Limb (tissue), 2 donors: ENCODE results near the gene SMNDC1.

Experiments
- DNase-seq, 2 donors: peaks; one replicate each; pipeline ENCODE4 v3.0.0-alpha.2; 2016; ENCODE audit errors: extremely low spot score in 2 of 2

SMNDC1 gene

GRCh38 chr10:110327262-110327914 lies 22.7 kb upstream of the SMNDC1 start:
- DNase-seq, result no peak

- no peak for DNase-seq
Observed at GRCh38 chr10:110326351-110327032, 21.8 kb upstream of the SMNDC1 start.

DNA sequence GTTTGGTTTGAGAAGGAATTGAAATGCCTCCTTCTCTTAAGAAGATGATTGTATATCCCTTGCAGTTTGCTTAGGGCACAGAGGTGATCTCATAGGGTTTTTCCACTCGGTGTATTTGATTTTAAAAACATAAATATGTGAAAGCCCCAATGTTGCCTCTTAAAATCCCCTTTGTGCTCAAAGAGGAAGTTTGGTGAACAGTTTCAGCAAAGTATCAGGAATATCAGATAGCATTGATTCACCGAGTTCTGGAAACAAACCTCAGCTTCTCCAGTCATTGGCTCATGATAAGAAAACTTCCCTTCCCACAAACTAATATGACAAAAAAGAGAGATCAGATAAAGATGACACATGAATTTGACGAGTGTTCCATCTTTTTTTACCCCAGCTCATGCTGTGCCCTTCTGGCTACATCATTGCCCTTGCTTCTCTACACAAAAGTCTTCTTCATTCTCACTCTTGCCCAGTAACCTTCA lies 20.1 kb upstream of the SMNDC1 start:
- no peak for DNase-seq

GRCh38 chr10:110324201-110324804 lies 19.6 kb upstream of the SMNDC1 start:
- no peak for DNase-seq

DNA sequence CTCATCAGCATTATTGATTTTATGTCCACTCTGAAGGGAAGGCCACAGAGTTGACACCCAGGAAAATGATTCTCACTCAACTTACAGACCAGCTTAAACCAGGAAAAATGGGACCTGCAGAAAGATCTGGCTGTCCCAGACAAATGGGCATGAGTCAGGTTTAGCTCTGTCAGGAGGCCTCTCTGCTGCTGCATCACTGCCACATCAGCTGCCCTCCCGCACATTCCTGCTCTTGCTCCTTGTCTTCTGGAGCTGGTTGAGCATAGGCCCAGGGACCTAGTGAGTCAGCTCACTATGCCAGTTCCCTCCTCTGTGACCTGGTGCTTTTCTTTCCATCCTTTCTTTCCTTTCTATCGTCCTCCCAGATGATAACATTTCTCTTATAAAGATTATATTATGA lies 18.8 kb upstream of the SMNDC1 start:
- DNase-seq, result no peak

DNA sequence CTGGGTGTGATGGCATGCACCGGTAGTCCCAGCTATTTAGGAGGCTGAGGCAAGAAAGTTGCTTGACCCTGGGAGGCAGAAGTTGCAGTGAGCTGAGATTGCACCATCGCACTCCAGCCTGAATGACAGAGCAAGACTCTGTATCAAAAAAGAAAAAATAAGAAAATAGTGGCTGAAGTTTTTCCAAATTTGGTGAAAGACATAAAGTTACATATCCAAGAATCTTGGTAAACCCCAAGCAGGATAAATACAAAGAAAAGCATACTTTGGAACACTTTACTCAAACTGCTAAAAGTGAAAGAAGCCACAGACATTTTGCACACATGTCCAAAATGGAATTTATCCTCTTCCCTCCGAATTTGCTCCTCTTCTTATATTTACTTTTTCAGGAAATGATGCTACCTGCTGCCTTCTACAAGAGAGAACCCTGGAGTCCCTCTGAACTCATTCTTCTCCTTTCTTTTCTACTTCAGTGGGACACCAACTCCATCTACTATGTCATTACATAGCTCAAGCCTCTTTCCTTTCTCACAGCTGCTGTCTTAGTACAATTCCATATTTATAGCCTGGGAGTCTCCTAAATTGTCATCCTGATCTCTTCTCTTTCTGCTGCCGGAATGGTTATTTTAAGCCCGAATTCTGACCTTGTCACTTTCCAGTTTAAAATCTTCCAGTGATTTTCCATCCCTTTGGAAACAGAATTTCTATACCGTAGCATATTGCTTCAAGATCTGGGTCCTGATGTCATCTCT lies 17.3 kb upstream of the SMNDC1 start:
- DNase-seq, result no peak

DNA sequence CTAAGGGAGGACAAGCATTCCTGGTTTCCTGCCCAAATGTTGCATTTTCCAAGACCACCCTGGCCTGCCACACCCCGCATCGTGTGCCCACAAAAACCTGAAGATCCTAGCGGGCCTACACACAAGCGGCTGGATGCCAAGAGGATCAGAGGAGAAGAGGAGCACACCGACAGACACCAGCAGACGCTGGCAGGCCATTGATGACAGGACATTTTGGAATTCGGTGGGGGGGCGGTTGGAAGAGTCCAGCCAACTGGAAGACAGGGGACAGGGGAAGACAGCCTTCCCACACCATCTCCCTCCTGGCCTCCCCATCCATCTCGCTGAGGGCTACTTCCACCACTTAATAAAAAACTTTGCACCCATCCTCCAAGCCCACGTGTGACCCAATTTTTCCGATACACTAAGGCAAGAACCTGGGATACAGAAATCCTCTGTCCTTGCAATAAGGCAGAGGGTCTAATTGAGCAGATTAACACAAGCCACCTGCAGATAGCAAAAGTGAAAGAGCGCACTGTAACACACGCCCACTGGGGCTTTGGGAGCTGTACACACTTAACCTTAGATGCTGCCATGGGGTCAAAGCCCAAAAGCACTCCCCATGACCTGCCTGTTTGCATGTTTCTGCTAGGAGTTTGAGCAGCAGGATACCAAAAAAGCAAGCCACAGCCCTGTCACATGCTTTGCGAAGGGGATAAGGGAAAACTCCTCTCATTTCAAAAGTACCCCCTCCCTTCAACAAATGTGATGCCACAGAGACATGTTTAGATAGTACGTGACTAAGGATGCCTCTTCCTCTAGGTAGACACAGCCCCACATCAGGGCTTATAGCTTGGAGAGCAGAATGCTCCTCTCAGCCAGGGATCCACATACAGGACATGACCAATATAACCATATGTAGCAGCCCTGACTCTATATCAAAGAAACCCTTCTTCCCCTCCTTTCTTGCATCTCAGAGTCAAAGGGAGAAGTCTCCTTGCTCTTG lies 13.4 kb upstream of the SMNDC1 start:
- no peak for DNase-seq

DNA sequence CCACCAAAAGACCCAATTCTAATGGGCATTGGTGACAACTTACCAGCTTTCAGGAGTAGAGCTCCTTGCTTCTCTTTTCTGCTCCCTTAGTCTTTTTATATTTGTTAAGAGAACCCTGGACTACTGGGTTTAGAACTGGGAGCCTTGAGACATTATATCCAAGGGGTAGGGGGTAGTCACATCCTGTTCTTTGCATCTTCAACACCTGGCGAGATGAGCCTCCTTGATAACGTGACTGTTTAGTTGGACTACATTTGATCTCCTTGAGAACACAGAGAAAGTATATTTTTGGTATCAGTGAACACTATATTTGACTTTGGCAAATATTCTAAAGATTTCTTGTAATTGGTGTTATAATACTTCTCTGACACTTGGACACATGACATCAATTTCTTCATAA lies 9.0 kb upstream of the SMNDC1 start:
- no peak for DNase-seq

- DNase-seq, result no peak
Observed at GRCh38 chr10:110312206-110312605, 7.5 kb upstream of the SMNDC1 start.

- DNase-seq, result peak; percentile 58 to 77
Observed at GRCh38 chr10:110311357-110311949, 6.7 kb upstream of the SMNDC1 start.

GRCh38 chr10:110310741-110311140 lies 6.0 kb upstream of the SMNDC1 start:
- no peak for DNase-seq

DNA sequence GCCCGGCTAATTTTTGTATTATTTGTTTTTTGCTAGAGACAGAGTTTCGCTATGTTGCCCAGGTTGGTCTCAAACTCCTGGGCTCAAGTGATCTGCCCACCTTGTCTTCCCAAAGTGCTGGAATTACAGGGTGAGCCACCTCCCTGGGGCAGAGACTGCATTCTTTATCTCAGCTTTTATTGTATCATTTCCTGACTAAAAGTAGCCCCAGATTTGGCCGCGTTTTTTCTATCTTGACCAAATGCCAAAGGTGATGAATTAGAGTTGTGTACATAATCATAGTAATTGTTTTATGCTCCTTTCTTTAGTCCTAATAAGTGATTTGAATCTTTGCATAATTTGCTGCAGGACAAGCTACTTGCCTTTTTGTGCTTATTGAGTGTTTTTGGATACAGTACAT lies 3.1 kb upstream of the SMNDC1 start:
- DNase-seq, result no peak

DNA sequence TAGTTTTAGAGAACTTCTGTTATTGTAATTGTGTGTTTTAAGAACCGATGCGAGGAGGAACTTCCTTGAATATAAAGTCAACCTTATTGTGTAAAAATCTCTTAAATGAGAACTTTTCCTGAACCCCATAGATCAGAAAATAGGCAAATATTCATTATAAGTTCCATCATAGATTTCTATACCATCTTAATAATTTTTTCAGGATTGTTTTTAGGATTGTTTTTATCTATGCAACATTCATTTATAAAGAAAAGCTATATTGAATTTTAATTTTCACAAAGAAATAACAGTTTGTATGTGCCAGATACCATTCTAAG lies 1.7 kb upstream of the SMNDC1 start:
- DNase-seq, result no peak

- peak; percentile 48 to 81 for DNase-seq
Observed at GRCh38 chr10:110305767-110306451, 1.2 kb upstream of the SMNDC1 start.

GRCh38 chr10:110304394-110304779 lies 333 bp downstream of the SMNDC1 start:
- no peak for DNase-seq

- DNase-seq, result no peak
Observed at GRCh38 chr10:110303681-110304080, 1.0 kb downstream of the SMNDC1 start.

- DNase-seq, result no peak
Observed at GRCh38 chr10:110300486-110300986, 4.2 kb downstream of the SMNDC1 start.

DNA sequence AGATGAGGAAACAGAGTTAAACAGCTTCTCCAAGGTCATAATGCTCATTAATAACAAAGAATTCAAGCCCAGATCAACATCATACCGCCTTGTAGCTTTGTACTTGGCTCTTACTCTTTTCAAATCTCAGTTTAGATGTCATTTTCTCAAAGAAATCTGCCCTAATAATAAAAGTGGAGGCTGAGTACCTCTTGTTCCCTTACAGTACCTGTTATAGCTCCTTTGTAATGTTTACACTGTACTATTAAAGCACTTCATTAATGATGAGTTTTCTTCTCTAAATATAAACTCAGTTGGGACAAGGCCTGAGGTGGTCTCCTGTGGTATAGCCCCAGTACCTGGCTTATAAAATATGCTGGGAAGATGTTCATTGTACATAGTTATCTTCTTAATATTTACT lies 7.8 kb downstream of the SMNDC1 start:
- DNase-seq, result no peak

DNA sequence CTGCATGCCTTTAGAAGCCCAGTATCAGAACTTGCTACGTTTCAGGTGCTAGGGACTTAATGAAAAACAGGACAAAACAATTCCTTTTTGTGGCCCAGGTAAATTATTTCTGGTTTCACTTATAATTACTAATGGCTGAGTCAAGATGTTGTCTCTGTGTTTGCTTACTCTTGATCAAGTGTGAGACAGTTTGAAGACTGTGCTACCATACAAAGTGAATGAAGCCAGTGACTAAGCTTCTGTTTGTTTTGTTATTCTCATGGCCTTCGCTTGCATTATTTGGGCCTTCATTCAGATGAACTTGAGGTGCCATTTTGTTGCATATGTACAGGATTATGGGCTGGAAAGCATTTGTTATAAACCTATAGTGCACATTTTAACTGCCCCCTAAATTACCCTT lies 17.9 kb downstream of the SMNDC1 start:
- no peak for DNase-seq

DNA sequence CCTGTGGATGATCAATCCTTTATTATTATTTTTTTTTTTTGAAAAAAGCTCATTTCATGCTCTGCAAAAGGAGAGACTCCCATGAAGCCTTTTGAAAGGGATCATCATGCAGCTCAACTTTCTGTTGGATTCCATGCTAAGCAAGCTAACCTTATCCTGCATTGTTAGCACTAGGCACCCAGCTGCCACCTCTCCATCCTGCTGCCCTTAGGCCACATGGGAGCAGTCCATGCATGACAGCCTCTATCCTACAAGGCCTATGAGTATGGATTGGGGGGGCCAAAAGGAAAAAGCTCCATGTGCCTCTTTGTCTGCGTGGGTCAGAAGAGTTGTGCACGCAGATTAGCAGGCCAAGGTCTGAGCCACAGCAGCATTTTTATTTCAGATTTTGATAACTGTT lies 19.2 kb downstream of the SMNDC1 start:
- no peak for DNase-seq
